Fibroblast of lung (primary cell): Measurements from ENCODE around the gene ANKRD62. TPM values are rescaled to one million over a fixed set of nuclear protein-coding genes. Genes with fewer than 3 reads are reported as not detected.

Experiments used
- DNase-seq, 2 donors: peaks; one replicate each; pipeline versions ENCODE4 v3.0.0 to v3.0.0-alpha.2; 2010; ENCODE audit warnings: low read depth in 2 of 2
- H2AFZ ChIP-seq: 2 replicates; pipeline ENCODE4 v1.5.1; 2012; ENCODE audit warnings: low read length, control low read depth, inconsistent platforms
- H3K27ac ChIP-seq: 2 replicates; pipeline ENCODE4 v1.5.1; 2011; ENCODE audit warnings: low read length, control low read depth; ENCODE audit not compliant: insufficient read depth
- H3K27me3 ChIP-seq: 2 replicates; pipeline ENCODE4 v1.5.1; 2011; ENCODE audit warnings: mild to moderate bottlenecking, low read length; ENCODE audit not compliant: control insufficient read depth, insufficient read depth
- H3K36me3 ChIP-seq: 2 replicates; pipeline ENCODE4 v1.5.1; 2011; ENCODE audit warnings: low read length; ENCODE audit not compliant: control insufficient read depth, insufficient read depth
- H3K4me1 ChIP-seq: 2 replicates; pipeline ENCODE4 v1.5.1; 2011; ENCODE audit warnings: low read length; ENCODE audit not compliant: control insufficient read depth, insufficient read depth; ENCODE audit errors: extremely low read depth
- H3K4me2 ChIP-seq: 2 replicates; pipeline ENCODE4 v1.5.1; 2011; ENCODE audit warnings: low read length, control low read depth; ENCODE audit not compliant: insufficient read depth; ENCODE audit errors: extremely low read depth
- H3K4me3 ChIP-seq, 4 experiments: fragments of 200-600 bp in 1 of 4; sonication (generic) in 1 of 4; replicated peaks in 1 of 4; 2 replicates each; pipeline ENCODE4 v1.5.1; 2011 to 2016; ENCODE audit warnings: low read length in 4 of 4, low read depth in 3 of 4, mild to moderate bottlenecking in 3 of 4, control low read depth in 2 of 4, inconsistent platforms in 1 of 4, mixed read lengths in 1 of 4; ENCODE audit not compliant: insufficient read depth in 1 of 4; ENCODE audit errors: control extremely low read depth in 1 of 4
- H3K79me2 ChIP-seq: 2 replicates; pipeline ENCODE4 v1.5.1; 2012; ENCODE audit warnings: mild to moderate bottlenecking, low read length, inconsistent platforms; ENCODE audit not compliant: control insufficient read depth, insufficient read depth
- H3K9ac ChIP-seq: 2 replicates; pipeline ENCODE4 v1.5.1; 2011; ENCODE audit warnings: mild to moderate bottlenecking, low read length, control low read depth; ENCODE audit not compliant: insufficient read depth
- H3K9me3 ChIP-seq: 2 replicates; pipeline ENCODE4 v1.5.1; 2012; ENCODE audit warnings: low read depth, low read length; ENCODE audit not compliant: control insufficient read depth, insufficient read depth
- H4K20me1 ChIP-seq: 2 replicates; pipeline ENCODE4 v1.5.1; 2011; ENCODE audit warnings: low read length; ENCODE audit not compliant: control insufficient read depth, insufficient read depth; ENCODE audit errors: extremely low read depth
- CTCF ChIP-seq, 2 donors: IDR thresholded peaks in 1 of 2; conservative IDR thresholded peaks in 1 of 2; 1 replicate in 1 of 2; 2 replicates in 1 of 2; pipeline ENCODE4 v1.5.1; 2011 to 2012; ENCODE audit warnings: low read length in 2 of 2, control low read depth in 1 of 2, inconsistent platforms in 1 of 2, low read depth in 1 of 2, mild to moderate bottlenecking in 1 of 2
- EZH2 ChIP-seq: IDR thresholded peaks from 2 replicates; pipeline ENCODE4 v1.5.1; 2012; ENCODE audit warnings: low read length, control low read depth, mild to moderate bottlenecking; ENCODE audit errors: missing control alignments
- polyA plus RNA-seq, 2 donors: library from polyadenylated mRNA; depleted of rRNA in 1 of 2; stranded (reverse) in 1 of 2; unstranded in 1 of 2; fragments of >200 nt; gene quantifications; 2 replicates each; pipeline ENCODE4 v1.2.1, GENCODE V29; 2011 to 2012; ENCODE audit warnings: missing spikeins in 1 of 2
- total RNA-seq: library from RNA; depleted of rRNA; stranded (reverse); fragments of >200 nt; gene quantifications from 2 replicates; pipeline ENCODE4 v1.2.1, GENCODE V29; 2014

ANKRD62 gene
- total and polyA plus RNA-seq, 2 donors (not counting 1 experiment from before 2014, with no cell fraction given) = not detected

DNA sequence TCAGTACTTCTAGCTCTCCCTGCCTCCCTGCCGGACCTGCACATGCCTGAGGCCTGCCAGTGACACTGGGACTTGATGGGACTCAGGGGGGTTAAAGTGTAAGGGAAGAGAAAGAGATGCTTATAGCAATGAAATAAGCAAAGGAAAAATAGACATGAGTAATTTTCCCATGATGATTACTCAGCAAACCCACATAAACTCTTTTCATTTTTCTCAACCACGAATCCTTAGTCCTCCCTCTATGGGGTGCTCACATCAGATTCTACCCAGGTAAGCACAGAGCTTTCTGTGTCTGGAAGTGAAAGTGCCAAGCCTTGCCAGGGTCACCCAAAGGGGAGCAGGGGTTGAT lies 44.8 kb upstream of the ANKRD62 start:
- DNase-seq = peak; percentile 63 to 85
- H3K27me3 ChIP-seq = no peaks in the 10 kb centered on the region
- peak overlapping the region; percentile 66 for H2AFZ ChIP-seq
- no peaks in the 10 kb centered on the region for H4K20me1 ChIP-seq
- TF ChIP-seq CTCF (conservative IDR thresholded peaks at IDR 0.05 in 1 of 2, IDR thresholded peaks at IDR 0.05 in 1 of 2; ENCODE audit: low read depth in 1 of 2, low read length in 2 of 2) = no peak
- no peak for TF ChIP-seq EZH2
- H3K4me1 ChIP-seq = peaks cover 6% of the 10 kb centered on the region
- H3K4me3 ChIP-seq = peak overlapping the region in 1 of 4 experiments; percentile 2
- peak overlapping the region; percentile 8 for H3K4me2 ChIP-seq
- H3K27ac ChIP-seq = no peak overlapping the region
- H3K9ac ChIP-seq = no peak overlapping the region
- no peaks in the 10 kb centered on the region for H3K9me3 ChIP-seq
- no peaks in the 10 kb centered on the region for H3K79me2 ChIP-seq
- H3K36me3 ChIP-seq = no peaks in the 10 kb centered on the region

DNA sequence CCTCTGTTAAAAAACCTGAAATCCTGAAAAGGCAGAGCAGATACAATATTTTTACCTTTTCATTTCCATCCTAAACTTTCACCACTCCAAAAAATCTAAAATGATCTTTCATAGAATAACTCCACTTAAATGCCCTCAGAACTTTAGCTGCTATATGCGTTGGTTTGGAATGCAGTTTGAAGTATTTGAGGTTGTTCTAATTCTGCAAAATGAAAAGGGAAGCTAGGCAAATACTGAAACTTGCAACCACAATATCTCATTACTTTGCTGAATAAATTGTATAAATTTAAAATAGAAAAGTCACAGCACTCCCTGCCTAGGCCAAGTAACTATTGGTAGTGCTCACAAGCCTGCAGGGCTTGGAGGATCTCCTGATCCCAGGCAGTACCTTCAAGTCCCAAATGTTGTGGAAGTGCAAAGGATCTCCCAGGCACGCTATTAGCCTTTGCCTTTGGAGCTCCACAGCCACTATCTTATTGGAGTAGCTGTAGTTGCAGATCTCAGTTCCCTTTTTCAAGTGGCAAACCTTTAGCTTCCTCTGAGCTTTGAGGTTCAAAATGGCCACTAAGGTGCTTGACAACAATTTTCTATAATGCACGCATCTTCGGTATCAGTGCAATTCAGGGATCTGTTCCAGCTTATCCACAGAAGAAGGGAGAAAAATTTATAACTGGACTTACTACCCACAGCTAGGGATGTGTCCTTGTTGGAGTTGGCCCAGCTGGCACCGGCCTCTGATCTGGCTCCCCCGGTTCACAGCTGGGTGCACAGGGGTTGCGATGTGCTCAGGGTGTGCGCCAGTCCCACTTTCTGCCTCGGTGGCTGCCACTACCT lies 43.4 kb upstream of the ANKRD62 start:
- Histone ChIP-seq H3K27me3 (no peaks in the 10 kb centered on the region), H3K4me1 (peaks cover 6% of the 10 kb centered on the region), H3K27ac (no peak overlapping the region), H3K36me3 (no peaks in the 10 kb centered on the region), H3K9me3 (no peaks in the 10 kb centered on the region), H3K79me2 (no peaks in the 10 kb centered on the region), H3K4me3 (no peak overlapping the region), H2AFZ (no peak overlapping the region), H3K9ac (no peak overlapping the region), H3K4me2 (no peak overlapping the region), H4K20me1 (no peaks in the 10 kb centered on the region)
- no peak for TF ChIP-seq EZH2
- no peak for TF ChIP-seq CTCF (conservative IDR thresholded peaks at IDR 0.05 in 1 of 2, IDR thresholded peaks at IDR 0.05 in 1 of 2; ENCODE audit: low read depth in 1 of 2, low read length in 2 of 2)
- no peak for DNase-seq

DNA sequence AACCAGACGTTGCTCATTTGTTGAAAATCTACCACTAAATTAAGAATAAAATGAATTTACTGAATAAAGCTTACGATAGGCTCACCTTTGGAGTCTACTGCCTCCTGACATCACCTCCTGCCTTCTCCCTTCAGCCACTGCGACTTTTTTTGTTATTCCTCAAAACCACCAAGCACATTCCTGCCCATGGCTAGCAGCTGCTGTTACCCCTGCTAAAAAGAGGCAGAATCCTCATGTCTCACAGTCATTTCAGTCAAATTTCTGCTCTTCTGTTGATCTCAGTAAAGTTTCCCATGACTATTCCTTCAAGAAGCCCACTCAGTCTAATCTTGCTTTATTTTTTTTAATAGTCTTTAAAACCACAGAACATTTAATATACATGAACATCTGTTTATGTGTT lies 40.8 kb upstream of the ANKRD62 start:
- no peaks in the 10 kb centered on the region for H3K9me3 ChIP-seq
- H3K4me2 ChIP-seq = no peak overlapping the region
- H3K79me2 ChIP-seq = no peaks in the 10 kb centered on the region
- H3K36me3 ChIP-seq = no peaks in the 10 kb centered on the region
- H3K27me3 ChIP-seq = no peaks in the 10 kb centered on the region
- DNase-seq = no peak
- no peaks in the 10 kb centered on the region for H4K20me1 ChIP-seq
- no peak overlapping the region for H3K4me3 ChIP-seq
- no peak overlapping the region for H2AFZ ChIP-seq
- peaks cover 6% of the 10 kb centered on the region for H3K4me1 ChIP-seq
- H3K27ac ChIP-seq = no peak overlapping the region
- TF ChIP-seq EZH2 = no peak
- TF ChIP-seq CTCF (conservative IDR thresholded peaks at IDR 0.05 in 1 of 2, IDR thresholded peaks at IDR 0.05 in 1 of 2; ENCODE audit: low read depth in 1 of 2, low read length in 2 of 2) = no peak
- no peak overlapping the region for H3K9ac ChIP-seq
